Sigmoid colon (tissue), 4 donors: ENCODE results near the gene PRDM11.

Experiments
- CTCF ChIP-seq, 4 experiments: fragments of 450-650 bp in 3 of 4; fragments of 200-600 bp in 1 of 4; IDR thresholded peaks; one replicate each; pipeline ENCODE4 v1.5.1; 2016 to 2019; ENCODE audit warnings: antibody characterized with exemption in 4 of 4, mild to moderate bottlenecking in 3 of 4, moderate library complexity in 2 of 4
- EP300 ChIP-seq, 4 donors: sonication (generic); formaldehyde crosslinking; IDR thresholded peaks; one replicate each; pipeline ENCODE4 v1.6.1; 2017; ENCODE audit warnings: antibody characterized with exemption in 4 of 4
- POLR2A ChIP-seq, 2 donors: fragments of 450-650 bp; IDR thresholded peaks; one replicate each; pipeline ENCODE4 v1.6.1; 2016; ENCODE audit warnings: antibody characterized with exemption in 2 of 2, mild to moderate bottlenecking in 2 of 2, moderate library complexity in 2 of 2
- POLR2AphosphoS5 ChIP-seq, 4 donors: sonication (generic); formaldehyde crosslinking; IDR thresholded peaks; one replicate each; pipeline ENCODE4 v1.6.1; 2017; ENCODE audit warnings: antibody characterized with exemption in 4 of 4

- no peak for TF ChIP-seq POLR2A (IDR thresholded peaks at IDR 0.05)
- no peak for TF ChIP-seq CTCF (IDR thresholded peaks at IDR 0.05)
- no peak for TF ChIP-seq EP300 (IDR thresholded peaks at IDR 0.05)
- no peak for TF ChIP-seq POLR2AphosphoS5 (IDR thresholded peaks at IDR 0.05)
These were observed 67.3 kb downstream of the PRDM11 start for GRCh38 chr11:45213717-45214116.
